ENCODE results near the gene APOF. TPM values are rescaled to one million over a fixed set of nuclear protein-coding genes. Genes with fewer than 3 reads are reported as not detected.
"Not testable (repeated sequence)": the region's sequence is repeated elsewhere in the genome, so short reads cannot be mapped to it uniquely, and the experiment has no call there.

The APOF gene
- total RNA-seq, 1 experiment from 2014 or later = not detected

DNA sequence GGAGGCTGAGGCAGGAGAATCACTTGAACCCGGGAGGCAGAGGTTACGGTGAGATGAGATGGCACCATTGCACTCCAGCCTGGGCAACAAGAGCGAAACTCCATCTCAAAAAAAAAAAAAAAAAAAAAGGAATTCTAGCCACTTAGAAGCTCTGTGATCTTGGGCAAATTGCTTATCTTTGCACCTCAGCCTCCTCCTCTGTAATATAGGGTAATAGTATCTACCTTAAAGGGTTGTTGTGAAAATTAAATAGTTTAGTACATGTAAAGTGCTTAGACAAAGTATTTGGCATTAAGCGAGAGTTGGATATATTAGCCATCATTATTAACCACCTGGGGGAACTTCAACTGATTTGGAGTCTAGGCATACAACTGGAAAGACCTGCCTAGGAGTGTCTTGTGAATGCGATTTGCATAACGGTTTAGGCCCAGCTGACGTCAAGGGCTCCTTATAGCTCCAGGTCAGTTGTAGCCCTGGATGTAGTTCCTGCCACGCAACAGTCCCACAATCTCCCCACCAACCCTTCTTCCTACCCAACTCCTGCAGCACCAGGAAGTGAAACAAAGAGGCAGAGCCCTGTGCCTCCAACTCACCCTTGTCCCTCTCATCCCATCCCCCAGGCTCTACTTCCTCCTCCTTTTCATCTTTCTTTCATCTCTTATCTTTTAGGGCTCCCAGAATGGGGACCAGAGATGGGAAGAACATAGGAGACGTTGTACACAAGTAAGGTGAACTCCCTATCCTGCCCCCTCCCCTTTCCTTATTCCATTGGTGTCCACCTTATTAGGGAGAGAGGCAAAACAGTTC is 26.1 kb downstream of the APOF start:
- no peaks in the 10 kb centered on the region for H3K79me1 ChIP-seq (ENCODE audit: insufficient read depth, low read depth, low read length, poor library complexity, severe bottlenecking)
- Mint-ChIP-seq H3K9me3 (no peaks in the 10 kb centered on the region), H3K36me3 (ENCODE audit: insufficient read depth in 1 of 3, low read depth in 3 of 3) (peaks cover 0 to 5% (median 0%) of the 10 kb centered on the region in 3 experiments; a peak in 2 of 7 replicates), H3K27me3 (ENCODE audit: low read depth) (peaks cover 11% of the 10 kb centered on the region), H3K4me1 (peaks cover 43 to 47% of the 10 kb centered on the region in 2 experiments), H3K27ac (peak overlapping the region in 2 of 3 experiments; percentile 0 to 15; a peak in 3 of 7 replicates), H3K4me3 (no peak overlapping the region)
- H3K27me3 ChIP-seq (ENCODE audit: insufficient read depth, low read length) = no peaks in the 10 kb centered on the region
- H3K4me1 ChIP-seq (ENCODE audit: insufficient read depth, low read length) = peaks cover 21% of the 10 kb centered on the region
- H2BK12ac ChIP-seq (ENCODE audit: insufficient read length, low read depth, low read length) = no peak overlapping the region
- H3K23me2 ChIP-seq (ENCODE audit: insufficient read length, low read depth, low read length, poor library complexity, severe bottlenecking) = peaks cover 9% of the 10 kb centered on the region
- H3K9ac ChIP-seq (ENCODE audit: extremely low read depth, insufficient read length, low read length) = no peak overlapping the region
- TF ChIP-seq, protein P1, sequence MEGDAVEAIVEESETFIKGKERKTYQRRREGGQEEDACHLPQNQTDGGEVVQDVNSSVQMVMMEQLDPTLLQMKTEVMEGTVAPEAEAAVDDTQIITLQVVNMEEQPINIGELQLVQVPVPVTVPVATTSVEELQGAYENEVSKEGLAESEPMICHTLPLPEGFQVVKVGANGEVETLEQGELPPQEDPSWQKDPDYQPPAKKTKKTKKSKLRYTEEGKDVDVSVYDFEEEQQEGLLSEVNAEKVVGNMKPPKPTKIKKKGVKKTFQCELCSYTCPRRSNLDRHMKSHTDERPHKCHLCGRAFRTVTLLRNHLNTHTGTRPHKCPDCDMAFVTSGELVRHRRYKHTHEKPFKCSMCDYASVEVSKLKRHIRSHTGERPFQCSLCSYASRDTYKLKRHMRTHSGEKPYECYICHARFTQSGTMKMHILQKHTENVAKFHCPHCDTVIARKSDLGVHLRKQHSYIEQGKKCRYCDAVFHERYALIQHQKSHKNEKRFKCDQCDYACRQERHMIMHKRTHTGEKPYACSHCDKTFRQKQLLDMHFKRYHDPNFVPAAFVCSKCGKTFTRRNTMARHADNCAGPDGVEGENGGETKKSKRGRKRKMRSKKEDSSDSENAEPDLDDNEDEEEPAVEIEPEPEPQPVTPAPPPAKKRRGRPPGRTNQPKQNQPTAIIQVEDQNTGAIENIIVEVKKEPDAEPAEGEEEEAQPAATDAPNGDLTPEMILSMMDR (conservative IDR thresholded peaks at IDR 0.05) = no peak
- no peak overlapping the region for H2BK15ac ChIP-seq (ENCODE audit: low read depth, low read length)
- no peak overlapping the region for H2AFZ ChIP-seq (ENCODE audit: low read length)
- H3K56ac ChIP-seq (ENCODE audit: insufficient read length, low read depth, low read length) = no peak overlapping the region
- no peak overlapping the region for H2AK5ac ChIP-seq (ENCODE audit: insufficient read length, low read length)
- no CpG with 5 or more reads among the region's 9 CpGs for WGBS (ENCODE audit: extremely low coverage, insufficient read length, low lambda C conversion rate)
- no peak overlapping the region for H4K8ac ChIP-seq (replicated peaks; ENCODE audit: insufficient read length, low read depth, low read length)
- H3K4ac ChIP-seq (ENCODE audit: low read depth, low read length) = no peak overlapping the region
- no peaks in the 10 kb centered on the region for H3K79me2 ChIP-seq (ENCODE audit: insufficient read depth, low read length)
- H2BK20ac ChIP-seq (ENCODE audit: low read depth, low read length, poor library complexity, severe bottlenecking) = no peak overlapping the region
- no peak overlapping the region for H3K18ac ChIP-seq (ENCODE audit: insufficient read length, low read depth, low read length)
- no peak overlapping the region for H3T11ph ChIP-seq (ENCODE audit: low read length)
- H3K27ac ChIP-seq (ENCODE audit: insufficient read length, low read depth, low read length) = no peak overlapping the region
- no peak overlapping the region for H3K23ac ChIP-seq (ENCODE audit: insufficient read length, low read depth, low read length)
- H2BK5ac ChIP-seq (ENCODE audit: insufficient read length, low read length) = no peak overlapping the region
- no peak overlapping the region for H2BK120ac ChIP-seq (ENCODE audit: low read depth, low read length, poor library complexity, severe bottlenecking)
- H4K91ac ChIP-seq (ENCODE audit: insufficient read length, low read depth, low read length) = no peak overlapping the region
- no peak overlapping the region for H3K14ac ChIP-seq (ENCODE audit: insufficient read depth, low read length)
- H4K20me1 ChIP-seq (ENCODE audit: control insufficient read depth, insufficient read depth, insufficient read length) = no peaks in the 10 kb centered on the region
- DNase-seq = no peak
- H3K9me3 ChIP-seq (ENCODE audit: control insufficient read depth, low read depth, low read length) = no peaks in the 10 kb centered on the region
- H4K5ac ChIP-seq (ENCODE audit: insufficient read length, low read depth, low read length) = no peak overlapping the region
- no peak overlapping the region for H3K4me2 ChIP-seq (ENCODE audit: insufficient read depth, insufficient read length, low read length)

DNA sequence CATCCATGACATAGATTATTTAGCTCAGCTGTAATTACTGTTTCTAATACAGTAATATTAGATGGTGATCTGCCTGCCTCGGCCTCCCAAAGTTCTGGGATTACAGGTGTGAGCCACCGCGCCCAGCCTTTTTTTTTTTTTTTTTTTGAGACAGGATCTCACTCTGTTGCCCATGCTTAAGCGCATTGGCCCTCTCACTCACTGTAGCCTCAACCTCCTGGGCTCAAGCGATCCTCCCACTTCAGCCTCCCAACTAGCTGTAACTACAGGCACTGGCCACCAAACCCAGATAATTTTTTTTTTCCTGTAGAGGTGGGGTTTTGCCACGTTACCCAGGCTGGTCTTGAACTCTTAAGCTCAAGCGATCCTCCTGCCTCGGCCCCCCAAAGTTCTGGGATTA is 27.1 kb downstream of the APOF start:
- H3K56ac ChIP-seq (ENCODE audit: insufficient read length, low read depth, low read length); H2BK120ac ChIP-seq (ENCODE audit: low read depth, low read length, poor library complexity, severe bottlenecking); H3K9ac ChIP-seq (ENCODE audit: extremely low read depth, insufficient read length, low read length); H2BK5ac ChIP-seq (ENCODE audit: insufficient read length, low read length); H3K14ac ChIP-seq (ENCODE audit: insufficient read depth, low read length); H3K4me2 ChIP-seq (ENCODE audit: insufficient read depth, insufficient read length, low read length); H3T11ph ChIP-seq (ENCODE audit: low read length); H2BK20ac ChIP-seq (ENCODE audit: low read depth, low read length, poor library complexity, severe bottlenecking); H3K4ac ChIP-seq (ENCODE audit: low read depth, low read length); H3K23ac ChIP-seq (ENCODE audit: insufficient read length, low read depth, low read length); H3K4me3 Mint-ChIP-seq; DNase-seq; H4K5ac ChIP-seq (ENCODE audit: insufficient read length, low read depth, low read length); H3K18ac ChIP-seq (ENCODE audit: insufficient read length, low read depth, low read length); H3K36me3 Mint-ChIP-seq (ENCODE audit: insufficient read depth in 1 of 3, low read depth in 3 of 3); H2AK5ac ChIP-seq (ENCODE audit: insufficient read length, low read length); H3K27me3 ChIP-seq (ENCODE audit: insufficient read depth, low read length); H3K79me2 ChIP-seq (ENCODE audit: insufficient read depth, low read length); H3K23me2 ChIP-seq (ENCODE audit: insufficient read length, low read depth, low read length, poor library complexity, severe bottlenecking); H3K27ac Mint-ChIP-seq; H4K20me1 ChIP-seq (ENCODE audit: control insufficient read depth, insufficient read depth, insufficient read length); H3K27ac ChIP-seq (ENCODE audit: insufficient read length, low read depth, low read length); H4K8ac ChIP-seq (replicated peaks; ENCODE audit: insufficient read length, low read depth, low read length); H2AFZ ChIP-seq (ENCODE audit: low read length); H3K9me3 ChIP-seq (ENCODE audit: control insufficient read depth, low read depth, low read length); H4K91ac ChIP-seq (ENCODE audit: insufficient read length, low read depth, low read length); H2BK12ac ChIP-seq (ENCODE audit: insufficient read length, low read depth, low read length); H2BK15ac ChIP-seq (ENCODE audit: low read depth, low read length); H3K79me1 ChIP-seq (ENCODE audit: insufficient read depth, low read depth, low read length, poor library complexity, severe bottlenecking); H3K9me3 Mint-ChIP-seq: not testable (repeated sequence)
- no CpG with 5 or more reads among the region's 8 CpGs for WGBS (ENCODE audit: extremely low coverage, insufficient read length, low lambda C conversion rate)
- peaks cover 21% of the 10 kb centered on the region for H3K4me1 ChIP-seq (ENCODE audit: insufficient read depth, low read length)
- peaks cover 43 to 47% of the 10 kb centered on the region in 2 experiments for H3K4me1 Mint-ChIP-seq
- peaks cover 11% of the 10 kb centered on the region for H3K27me3 Mint-ChIP-seq (ENCODE audit: low read depth)
